ENCODE results near the gene TXNRD1. TPM values are rescaled to one million over a fixed set of nuclear protein-coding genes. Genes with fewer than 3 reads are reported as not detected.

The TXNRD1 gene
- total and polyA plus RNA-seq, 8 donors, result 8.1 to 29.1 (median 15.9) TPM

DNA sequence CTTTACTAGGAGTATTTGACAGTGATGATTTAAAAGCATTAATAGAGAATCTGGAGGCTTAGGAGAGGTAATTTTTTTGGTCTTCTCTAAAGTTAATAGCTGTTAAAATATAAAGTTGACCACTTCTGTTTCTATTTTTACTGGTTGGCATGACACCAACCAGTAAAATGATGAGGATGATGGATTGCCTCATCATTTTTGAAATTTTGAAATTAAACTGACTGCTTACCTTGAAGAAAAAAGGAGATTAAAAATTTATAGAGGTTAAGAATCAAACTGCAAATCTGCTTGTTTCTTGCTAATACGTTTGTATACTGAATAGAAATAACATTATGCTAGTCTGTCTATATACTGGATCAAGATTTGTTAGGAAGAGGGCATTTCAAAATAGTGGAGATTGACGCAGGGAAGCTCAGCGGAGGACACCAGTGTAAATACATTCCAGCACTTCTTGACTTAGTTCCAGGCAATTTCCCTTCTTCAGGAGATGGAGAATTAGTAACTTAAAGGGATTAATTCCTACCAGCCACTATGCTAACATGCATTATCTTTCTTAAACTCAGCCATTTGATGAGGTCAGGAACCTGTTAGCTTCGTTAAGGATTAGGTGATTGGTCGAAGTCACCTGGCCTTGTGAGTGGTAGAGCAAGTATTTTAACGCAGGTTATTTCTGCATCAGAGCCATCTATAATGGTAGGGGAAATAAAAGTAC lies 91.5 kb downstream of the TXNRD1 start:
- no peak overlapping the region for H3K27ac ChIP-seq
- TF ChIP-seq, protein P1, sequence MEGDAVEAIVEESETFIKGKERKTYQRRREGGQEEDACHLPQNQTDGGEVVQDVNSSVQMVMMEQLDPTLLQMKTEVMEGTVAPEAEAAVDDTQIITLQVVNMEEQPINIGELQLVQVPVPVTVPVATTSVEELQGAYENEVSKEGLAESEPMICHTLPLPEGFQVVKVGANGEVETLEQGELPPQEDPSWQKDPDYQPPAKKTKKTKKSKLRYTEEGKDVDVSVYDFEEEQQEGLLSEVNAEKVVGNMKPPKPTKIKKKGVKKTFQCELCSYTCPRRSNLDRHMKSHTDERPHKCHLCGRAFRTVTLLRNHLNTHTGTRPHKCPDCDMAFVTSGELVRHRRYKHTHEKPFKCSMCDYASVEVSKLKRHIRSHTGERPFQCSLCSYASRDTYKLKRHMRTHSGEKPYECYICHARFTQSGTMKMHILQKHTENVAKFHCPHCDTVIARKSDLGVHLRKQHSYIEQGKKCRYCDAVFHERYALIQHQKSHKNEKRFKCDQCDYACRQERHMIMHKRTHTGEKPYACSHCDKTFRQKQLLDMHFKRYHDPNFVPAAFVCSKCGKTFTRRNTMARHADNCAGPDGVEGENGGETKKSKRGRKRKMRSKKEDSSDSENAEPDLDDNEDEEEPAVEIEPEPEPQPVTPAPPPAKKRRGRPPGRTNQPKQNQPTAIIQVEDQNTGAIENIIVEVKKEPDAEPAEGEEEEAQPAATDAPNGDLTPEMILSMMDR (IDR thresholded peaks at IDR 0.05), result no peak
- H3K27me3 ChIP-seq, result no peaks in the 10 kb centered on the region
- no peaks in the 10 kb centered on the region for H3K9me3 ChIP-seq
- 67 to 71% methylated on average over 6 of the region's 6 CpGs for WGBS, 2 donors
- peaks cover 0 to 8% (median 8%) of the 10 kb centered on the region in 3 donors for H3K4me1 ChIP-seq
- DNase-seq (no peak), FAIRE-seq (no peak), ATAC-seq (no peak)
- H3K4me3 ChIP-seq, result no peak overlapping the region
- intact Hi-C loops (cut with DNase I), result no loop called here
- no peaks in the 10 kb centered on the region for H3K36me3 ChIP-seq

DNA sequence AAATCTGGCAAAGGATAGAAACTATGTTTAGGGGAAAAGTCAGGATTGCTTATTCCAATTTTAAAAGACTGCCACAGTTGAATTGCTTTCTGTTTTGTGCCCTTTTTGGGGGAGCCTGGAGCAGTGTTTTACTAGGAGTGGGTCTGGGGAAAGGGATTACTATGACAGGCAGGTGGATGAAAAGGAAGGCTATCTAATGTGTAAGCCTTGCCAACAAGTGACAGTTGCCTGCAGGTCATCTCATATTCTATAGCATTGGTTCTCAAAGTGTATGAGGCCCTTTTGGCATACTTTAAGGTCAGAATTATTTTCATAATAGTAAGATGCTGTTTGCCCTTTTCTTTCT lies 92.0 kb downstream of the TXNRD1 start:
- Histone ChIP-seq H3K9me3 (no peaks in the 10 kb centered on the region), H3K4me3 (no peak overlapping the region), H3K36me3 (no peaks in the 10 kb centered on the region), H3K27ac (no peak overlapping the region), H3K4me1 (peaks cover 0 to 8% (median 8%) of the 10 kb centered on the region in 3 donors), H3K27me3 (no peaks in the 10 kb centered on the region)
- TF ChIP-seq, protein P1 (IDR thresholded peaks at IDR 0.05), result no peak
- FAIRE-seq, result no peak
- no peak for DNase-seq
- intact Hi-C loops (cut with DNase I), result no loop called here
- ATAC-seq, result no peak

DNA sequence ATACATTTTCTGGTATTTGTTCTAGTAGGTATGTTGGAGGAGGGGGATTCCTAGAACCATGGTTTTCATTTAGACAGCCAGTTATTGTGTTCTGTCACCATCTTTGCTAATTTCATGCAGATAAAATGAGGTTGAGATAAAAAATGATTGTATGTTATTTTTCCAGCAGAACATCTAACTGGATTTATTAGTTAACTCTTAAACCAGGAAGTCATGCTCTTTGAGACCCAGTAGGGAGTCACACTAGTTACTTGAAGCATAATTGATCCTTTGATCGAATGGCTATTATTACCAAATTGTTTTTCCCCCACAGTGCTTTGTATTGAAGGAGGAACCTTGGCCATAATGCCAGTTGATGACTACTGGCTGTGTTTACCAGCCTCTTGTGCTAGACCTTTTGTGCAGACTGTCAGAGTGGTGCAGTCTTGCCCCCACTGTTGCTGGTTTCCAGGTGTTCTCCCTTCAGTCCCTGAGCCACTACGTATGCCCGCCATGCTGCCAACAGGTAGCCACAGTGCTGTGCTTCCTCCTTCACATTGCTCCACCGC lies 93.9 kb downstream of the TXNRD1 start:
- Histone ChIP-seq H3K27ac (no peak overlapping the region), H3K4me3 (no peak overlapping the region), H3K27me3 (no peaks in the 10 kb centered on the region), H3K9me3 (no peaks in the 10 kb centered on the region), H3K4me1 (peaks cover 0 to 8% (median 0%) of the 10 kb centered on the region in 3 donors), H3K36me3 (peaks cover 0 to 4% (median 3%) of the 10 kb centered on the region in 3 donors)
- ATAC-seq (no peak), DNase-seq (no peak), FAIRE-seq (no peak)
- intact Hi-C loops (cut with DNase I), result no loop called here
- 98 to 99% methylated on average over 4 of the region's 4 CpGs for WGBS, 2 donors
- TF ChIP-seq, protein P1 (IDR thresholded peaks at IDR 0.05), result no peak

DNA sequence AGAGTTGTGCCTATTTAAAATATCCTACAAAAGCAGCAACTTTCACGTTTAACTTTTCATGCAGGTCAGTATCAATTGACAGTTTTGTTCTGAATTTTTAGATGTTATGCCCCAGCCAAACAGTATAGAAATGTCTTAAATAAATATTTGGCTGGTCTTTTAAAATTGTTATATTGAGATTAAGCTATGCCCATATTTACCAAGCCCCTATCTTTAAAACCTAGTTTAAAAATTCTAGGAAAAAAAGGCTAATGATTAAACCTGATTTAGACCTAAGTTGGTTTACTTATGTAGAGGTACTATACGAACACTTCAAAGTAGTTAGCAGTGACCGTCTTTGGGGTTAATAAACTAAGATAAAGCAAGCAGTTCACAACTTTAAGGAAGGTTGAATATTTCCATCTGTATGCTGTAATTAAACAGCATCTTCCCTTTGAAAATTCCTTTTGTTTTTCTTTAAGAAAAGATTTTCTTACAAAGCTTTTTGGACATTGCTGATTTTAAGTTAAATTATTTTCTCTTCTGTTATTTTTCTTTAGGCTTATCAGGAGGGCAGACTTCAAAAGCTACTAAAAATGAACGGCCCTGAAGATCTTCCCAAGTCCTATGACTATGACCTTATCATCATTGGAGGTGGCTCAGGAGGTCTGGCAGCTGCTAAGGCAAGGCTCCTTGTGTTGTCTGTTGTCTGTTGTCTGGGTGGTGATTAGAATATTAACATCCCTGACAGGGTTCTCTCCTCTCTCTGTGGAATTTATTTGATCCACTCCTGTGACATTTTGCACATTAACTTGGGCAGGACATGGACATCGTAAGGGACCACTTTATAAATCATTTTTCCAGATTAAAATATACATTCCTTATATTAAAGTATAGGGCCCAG lies 95.4 kb downstream of the TXNRD1 start:
- no peak overlapping the region for H3K27ac ChIP-seq
- intact Hi-C loops (cut with DNase I), result no loop called here
- DNase-seq (no peak), FAIRE-seq (no peak), ATAC-seq (no peak)
- no peak overlapping the region for H3K4me3 ChIP-seq
- H3K27me3 ChIP-seq, result no peaks in the 10 kb centered on the region
- H3K4me1 ChIP-seq, result peaks cover 0 to 8% (median 0%) of the 10 kb centered on the region in 3 donors
- H3K9me3 ChIP-seq, result no peaks in the 10 kb centered on the region
- 51 to 55% methylated on average over 5 of the region's 5 CpGs for WGBS, 2 donors
- TF ChIP-seq, protein P1 (IDR thresholded peaks at IDR 0.05), result no peak
- H3K36me3 ChIP-seq, result peaks cover 0 to 7% (median 4%) of the 10 kb centered on the region in 3 donors

All from pancreas (tissue), 10 donors.